ENCODE measurements around the gene TNFRSF25.

Gene TNFRSF25

GRCh38 chr1:6414443-6414844 is 51.5 kb downstream of the TNFRSF25 start:
- no peak for DNase-seq

GRCh38 chr1:6412896-6413295 is 53.1 kb downstream of the TNFRSF25 start:
- no peak for DNase-seq

Data from central memory CD4-positive, alpha-beta T cell (primary cell).